SK-MEL-5 (cell line): ENCODE data around the gene CD37. TPM values are rescaled to one million over a fixed set of nuclear protein-coding genes. Genes with fewer than 3 reads are reported as not detected.
A peak's percentile ranks its signal among the peaks of the same experiment; 100 is the strongest.
"Not testable (repeated sequence)": the region's sequence is repeated elsewhere in the genome, so short reads cannot be mapped to it uniquely, and the experiment has no call there.

Source experiments
- DNase-seq: peaks from one replicate; pipeline ENCODE4 v3.0.0-alpha.2; 2016; ENCODE audit warnings: low read depth, low spot score
- in situ Hi-C: cut with HindIII; loops from 2 replicates; pipeline ENCODE4 v1.10.0; 2016; ENCODE audit warnings: low sequenced_read_pairs, high pct_unique_total_duplicates, low pct_unique_long_range_greater_than_20kb
- polyA plus RNA-seq, 2 experiments: library from polyadenylated mRNA; depleted of rRNA; stranded (reverse); fragments of >200 nt; gene quantifications; 2 replicates each; pipeline ENCODE4 v1.2.3, GENCODE V29; 2015
- total RNA-seq: library from RNA; depleted of rRNA; stranded (reverse); fragments of >200 nt; shearing (Covaris generic); gene quantifications from 2 replicates; pipeline ENCODE4 v1.2.3, GENCODE V29; 2014; rRNA removed

The CD37 gene, protein sequence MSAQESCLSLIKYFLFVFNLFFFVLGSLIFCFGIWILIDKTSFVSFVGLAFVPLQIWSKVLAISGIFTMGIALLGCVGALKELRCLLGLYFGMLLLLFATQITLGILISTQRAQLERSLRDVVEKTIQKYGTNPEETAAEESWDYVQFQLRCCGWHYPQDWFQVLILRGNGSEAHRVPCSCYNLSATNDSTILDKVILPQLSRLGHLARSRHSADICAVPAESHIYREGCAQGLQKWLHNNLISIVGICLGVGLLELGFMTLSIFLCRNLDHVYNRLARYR
- total RNA-seq: not detected in 2 replicates
- polyA plus RNA-seq (2015; cell fraction: cytosol; rRNA removed): not detected in 2 replicates
- polyA plus RNA-seq (2015; cell fraction: nucleus; rRNA removed): not detected in 2 replicates

DNA sequence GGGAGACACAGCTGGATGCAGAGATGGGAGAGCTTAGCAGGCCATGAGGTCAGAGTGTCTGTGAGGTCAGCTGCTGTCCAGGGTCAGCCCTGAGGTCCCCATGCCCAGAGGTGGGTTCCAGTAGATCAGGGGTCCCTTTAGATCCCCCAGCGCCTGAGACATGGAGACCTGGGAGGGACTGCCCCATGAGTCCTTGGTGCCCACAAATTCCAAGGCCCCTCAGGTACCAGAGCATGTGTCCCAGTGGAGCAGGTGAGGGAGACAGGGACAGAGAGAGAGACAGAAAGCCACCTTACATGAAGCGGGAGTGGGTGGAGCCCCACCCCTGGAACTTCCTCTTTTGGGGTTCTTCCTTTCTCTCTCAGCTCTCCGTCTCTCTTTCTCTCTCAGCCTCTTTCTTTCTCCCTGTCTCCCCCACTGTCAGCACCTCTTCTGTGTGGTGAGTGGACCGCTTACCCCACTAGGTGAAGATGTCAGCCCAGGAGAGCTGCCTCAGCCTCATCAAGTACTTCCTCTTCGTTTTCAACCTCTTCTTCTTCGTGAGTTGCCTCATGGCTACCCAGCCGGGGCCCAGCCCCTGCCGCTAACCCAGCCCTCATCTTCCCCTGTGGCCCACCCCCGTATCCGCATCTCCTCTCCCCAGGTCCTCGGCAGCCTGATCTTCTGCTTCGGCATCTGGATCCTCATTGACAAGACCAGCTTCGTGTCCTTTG is at the start of gene CD37:
CD37 (plus strand) TSS at position 336 of the 713 bp plus-strand sequence; CDS start at position 471, 135 bp downstream.
- in situ Hi-C loops: no loop called here
- DNase-seq: no peak

DNA sequence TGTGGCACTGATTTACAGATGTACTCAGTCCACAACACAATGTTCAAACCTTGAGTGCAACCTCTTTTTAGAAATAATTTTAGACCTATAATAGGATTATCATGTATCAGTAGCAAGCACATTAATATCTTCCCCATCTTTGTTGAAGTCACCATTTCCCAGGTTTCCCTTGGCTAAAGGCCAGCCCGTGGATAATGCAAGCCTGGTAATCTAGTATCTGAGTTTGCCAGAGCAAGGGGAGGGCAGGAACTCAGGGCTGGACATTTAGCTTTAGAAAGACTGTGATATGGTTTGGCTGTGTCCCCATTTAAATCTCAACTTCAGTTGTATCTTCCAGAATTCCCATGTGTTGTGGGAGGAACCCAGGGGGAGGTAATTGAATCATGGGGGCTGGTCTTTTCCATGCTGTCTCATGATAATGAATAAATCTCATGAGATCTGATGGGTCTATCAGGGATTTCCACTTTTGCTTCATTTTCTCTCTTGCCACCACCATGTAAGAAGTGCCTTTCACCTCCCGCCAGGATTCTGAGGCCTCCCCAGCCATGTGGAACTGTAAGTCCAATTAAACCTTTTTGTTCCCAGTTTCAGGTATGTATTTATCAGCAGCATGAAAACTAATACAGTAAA is 48.0 kb upstream of the CD37 start:
- no peak for DNase-seq
- in situ Hi-C loops: no loop called here

DNA sequence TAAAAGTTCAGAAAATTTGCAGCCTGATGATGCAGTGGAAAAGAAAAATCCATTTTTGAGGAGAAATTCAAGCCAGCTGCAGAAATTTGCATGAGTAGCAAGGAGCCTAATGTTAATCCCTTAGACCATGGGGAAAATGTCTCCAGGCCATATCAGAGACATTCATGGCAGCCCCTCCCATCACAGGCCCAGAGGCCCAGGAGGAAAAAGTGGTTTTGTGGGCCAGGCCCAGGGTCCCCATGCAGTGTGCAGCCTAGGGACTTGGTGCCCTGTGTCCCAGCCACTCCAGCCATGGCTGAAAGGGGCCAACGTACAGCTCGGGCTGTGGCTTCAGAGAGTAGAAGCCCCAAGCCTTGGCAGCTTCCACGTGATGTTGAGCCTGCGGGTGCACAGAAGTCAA is 47.0 kb upstream of the CD37 start:
- DNase-seq, in situ Hi-C loops: not testable (repeated sequence)

DNA sequence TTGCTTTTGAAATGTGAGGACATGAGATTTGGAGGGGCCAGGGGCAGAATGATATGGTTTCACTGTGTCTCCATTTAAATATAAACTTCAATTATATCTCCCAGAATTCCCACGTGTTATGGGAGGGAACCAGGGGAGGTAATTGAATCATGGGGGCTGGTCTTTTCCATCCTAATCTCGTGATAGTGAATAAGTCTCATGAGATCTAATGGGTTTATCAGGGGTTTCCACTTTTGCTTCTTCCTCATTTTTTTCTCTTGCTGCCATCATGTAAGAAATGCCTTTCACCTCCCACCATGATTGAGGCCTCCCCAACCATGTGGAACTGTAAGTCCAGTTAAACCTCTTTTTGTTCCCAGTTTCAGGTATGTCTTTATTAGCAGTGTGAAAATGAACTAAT is 45.9 kb upstream of the CD37 start:
- in situ Hi-C loops, DNase-seq: not testable (repeated sequence)

DNA sequence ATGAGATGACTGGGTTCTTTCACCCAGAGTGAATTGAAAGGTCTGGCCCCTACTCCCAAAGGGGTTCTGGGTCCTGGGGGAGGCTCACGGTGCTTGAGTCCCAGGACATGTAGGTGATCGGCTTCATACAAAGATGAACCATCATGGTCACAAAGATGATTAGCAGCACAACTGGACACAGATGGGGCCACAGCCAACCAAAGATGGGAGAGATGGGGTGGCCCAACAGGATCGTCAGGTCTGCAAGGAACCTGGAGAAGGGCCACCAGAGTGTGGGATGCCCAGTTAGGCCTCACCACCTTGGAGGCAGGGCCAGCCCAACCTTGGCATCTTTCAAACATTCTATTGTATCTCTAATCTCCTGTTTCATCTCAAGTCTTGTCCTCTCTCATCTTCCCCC is 44.7 kb upstream of the CD37 start:
- in situ Hi-C loops: no loop called here
- DNase-seq: no peak

DNA sequence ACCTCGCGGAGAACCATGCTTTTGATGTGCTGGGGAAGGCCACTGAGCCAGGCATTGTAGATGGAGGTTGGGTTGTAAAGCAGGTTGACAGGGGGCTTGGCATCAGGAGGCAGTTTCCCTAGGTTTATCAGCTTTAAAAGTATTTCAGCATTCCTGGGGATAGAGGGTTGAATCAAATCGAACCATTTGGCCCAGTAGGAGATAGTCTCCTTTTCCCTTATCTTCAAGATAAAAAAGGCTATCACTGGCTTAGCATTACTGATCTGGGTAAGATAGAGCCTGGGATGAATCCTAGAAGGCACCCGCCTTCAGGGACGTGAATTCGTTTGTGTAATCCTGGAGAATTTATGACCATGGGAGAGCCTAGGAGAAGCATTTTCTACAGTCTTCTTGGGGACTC is 40.8 kb upstream of the CD37 start:
- no peak for DNase-seq
- in situ Hi-C loops: no loop called here

DNA sequence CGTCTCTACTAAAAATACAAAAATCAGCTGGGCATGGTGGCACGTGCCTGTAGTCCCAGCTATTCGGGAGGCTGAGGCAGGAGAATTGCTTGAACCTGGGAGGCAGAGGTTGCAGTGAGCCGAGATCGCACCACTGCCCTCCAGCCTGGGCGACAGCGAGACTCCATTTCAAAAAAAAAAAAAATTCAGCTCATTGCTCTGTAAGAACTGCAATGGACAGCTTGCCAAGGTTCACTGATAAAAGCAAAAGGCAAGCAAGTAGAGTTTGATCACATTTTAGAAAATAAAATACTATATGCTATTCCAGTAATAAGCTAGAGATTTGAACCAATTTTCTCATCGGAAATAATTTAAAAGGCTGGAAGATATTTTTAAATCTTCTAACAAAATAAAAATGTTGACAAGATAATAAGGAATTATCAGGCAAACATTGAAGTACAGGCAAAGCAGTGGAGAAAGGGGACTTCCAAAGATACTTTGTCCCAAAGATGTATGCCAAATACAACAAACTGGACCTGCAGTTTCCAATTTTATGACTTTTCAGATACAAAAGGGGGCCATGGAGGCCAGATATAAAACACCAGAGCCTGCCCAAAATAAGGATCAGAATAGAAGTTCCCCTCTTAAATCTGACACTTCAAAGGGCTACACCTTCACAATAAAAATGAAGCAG is 39.9 kb upstream of the CD37 start:
- no peak for DNase-seq
- in situ Hi-C loops: no loop called here

DNA sequence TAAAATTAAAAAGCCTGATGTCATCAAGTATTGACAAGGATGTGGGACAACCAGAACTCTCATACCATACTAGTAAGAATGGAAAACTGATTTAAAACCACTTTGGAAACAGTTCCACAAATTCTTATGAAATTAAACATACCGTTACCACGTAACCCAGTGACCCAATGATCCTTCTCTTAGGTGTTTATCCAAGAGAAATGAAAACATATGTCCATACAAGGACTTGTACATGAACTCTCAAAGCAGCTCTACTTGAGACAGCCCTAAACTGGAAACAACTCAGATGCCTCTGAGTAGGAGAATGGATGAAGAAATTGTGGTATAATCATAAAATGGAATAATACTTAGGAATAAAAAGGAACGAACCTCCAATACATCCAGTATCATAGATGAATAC is 37.8 kb upstream of the CD37 start:
- in situ Hi-C loops: no loop called here
- DNase-seq: no peak

DNA sequence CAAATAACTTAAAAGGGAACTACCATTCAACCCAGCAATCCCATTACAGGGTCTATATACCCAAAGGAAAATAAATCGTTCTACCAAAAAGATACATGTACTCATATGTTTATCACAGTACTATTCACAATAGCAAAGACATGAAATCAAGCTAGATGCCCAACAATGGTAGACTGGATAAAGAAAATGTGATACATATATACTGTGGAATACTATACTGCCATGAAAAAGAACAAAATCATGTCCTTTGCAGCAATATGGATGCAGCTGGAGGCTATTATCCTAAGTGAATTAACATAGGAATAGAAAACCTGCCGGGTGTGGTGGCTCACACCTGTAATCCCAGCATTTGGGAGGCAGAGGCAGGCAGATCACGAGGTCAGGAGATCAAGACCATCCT is 36.6 kb upstream of the CD37 start:
- in situ Hi-C loops, DNase-seq: not testable (repeated sequence)

DNA sequence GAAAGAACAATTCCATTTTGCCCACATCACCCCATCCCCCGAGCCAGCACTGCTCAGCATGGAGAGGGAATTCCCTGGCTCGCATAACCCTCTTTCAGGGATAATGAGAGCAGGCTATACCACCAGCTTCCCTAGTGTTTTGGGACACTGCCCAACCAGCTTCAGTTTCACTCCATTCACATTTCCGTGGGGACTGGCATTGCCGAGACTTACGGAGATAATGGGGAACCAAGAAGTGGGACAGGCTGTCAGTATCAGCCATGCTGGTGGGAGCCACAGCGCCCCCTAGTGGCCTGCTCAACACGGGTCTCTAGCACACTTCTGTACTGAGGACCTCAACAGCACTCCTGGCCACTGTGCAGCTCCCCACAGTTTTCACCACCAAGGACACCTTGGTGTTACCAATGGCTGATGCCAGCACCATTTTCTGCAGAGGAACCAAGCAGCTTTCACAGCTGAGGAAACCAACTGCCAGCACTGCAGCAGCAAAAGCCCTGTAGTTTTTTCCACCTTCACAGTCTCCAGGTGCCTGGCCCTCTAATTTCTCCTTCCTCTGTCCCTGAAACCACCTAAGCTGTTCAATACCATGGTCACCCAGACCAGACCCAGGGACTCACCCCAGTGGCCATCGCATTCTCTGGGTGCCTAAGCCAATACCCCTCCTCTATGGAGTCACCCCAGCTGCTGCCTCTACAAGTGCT is 33.9 kb upstream of the CD37 start:
- peak; percentile 79 for DNase-seq
- in situ Hi-C loops: no loop called here

DNA sequence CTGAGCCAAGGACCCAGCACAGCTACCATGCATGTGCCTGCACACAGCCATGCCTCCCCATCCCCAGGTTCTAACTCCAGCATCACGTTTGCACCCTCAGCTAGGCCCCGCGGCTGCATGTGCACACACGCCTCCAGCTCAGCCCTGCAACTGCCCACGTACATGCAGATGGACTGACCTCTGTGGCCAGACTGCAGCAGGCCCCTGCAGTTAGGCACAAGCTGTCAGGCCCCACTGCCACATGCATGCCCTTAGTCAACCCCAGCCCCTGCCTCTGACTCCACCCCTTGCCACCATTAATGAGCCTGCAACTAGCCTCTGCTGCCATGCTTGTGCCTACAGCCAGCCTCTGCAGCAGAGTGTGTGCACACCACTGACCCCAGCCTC is 33.3 kb upstream of the CD37 start:
- in situ Hi-C loops: no loop called here
- DNase-seq: no peak

DNA sequence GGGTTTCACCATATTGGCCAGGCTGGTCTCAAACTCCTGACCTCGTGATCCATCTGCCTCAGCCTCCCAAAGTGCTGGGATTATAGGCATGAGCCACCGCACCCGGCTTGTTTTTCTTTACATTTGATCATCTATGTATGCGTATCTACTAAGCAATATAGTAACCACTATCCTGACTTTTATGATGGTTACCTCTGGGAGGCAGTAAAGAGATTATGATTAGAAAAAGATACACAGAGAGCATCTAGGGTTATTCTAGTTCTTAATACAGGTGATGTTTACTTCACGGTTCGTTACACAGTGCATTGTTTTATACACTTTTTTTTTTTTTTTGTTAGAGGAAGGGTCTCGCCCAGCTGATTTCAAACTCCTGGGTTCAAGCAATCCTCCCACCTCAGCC is 28.5 kb upstream of the CD37 start:
- in situ Hi-C loops: not testable (repeated sequence)
- peak; percentile 30 for DNase-seq

DNA sequence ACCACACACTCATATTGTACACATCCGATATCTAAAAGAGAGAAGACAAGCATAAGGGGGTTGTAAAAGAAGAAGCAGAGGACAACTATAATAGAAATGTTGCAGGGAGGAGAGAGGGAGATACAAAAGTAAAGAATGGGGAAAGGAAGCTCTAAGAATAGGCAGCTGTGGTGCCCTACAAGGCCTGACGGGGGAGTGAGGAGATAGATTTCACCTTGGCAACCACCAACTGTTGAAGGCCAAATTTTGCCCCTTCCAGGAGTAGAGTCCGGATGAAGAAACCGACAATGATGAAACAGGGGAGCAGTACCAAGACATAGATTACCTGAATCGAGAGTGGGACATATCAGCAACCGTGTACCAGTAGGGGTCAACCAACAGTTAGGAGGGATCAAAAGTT is 26.1 kb upstream of the CD37 start:
- no peak for DNase-seq
- in situ Hi-C loops: no loop called here

DNA sequence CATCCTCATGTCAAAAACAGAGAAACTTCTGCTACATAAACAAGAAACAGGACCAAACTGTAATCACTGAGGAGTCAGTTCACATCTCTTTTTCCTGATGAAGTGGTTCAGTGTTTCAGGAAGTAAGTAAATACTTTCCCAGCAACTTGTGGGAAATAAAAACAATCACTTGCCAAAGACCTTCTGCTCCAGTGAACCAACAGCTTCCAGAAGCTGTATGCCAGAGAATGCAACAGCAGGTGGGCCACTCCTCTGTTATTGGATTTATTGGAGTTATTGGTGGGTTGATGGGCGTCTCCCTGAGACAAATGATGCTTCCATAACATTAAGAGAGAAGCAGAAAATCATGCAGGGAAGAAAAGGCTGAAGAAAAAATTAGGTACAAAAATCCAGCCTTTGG is 20.1 kb upstream of the CD37 start:
- in situ Hi-C loops: no loop called here

DNA sequence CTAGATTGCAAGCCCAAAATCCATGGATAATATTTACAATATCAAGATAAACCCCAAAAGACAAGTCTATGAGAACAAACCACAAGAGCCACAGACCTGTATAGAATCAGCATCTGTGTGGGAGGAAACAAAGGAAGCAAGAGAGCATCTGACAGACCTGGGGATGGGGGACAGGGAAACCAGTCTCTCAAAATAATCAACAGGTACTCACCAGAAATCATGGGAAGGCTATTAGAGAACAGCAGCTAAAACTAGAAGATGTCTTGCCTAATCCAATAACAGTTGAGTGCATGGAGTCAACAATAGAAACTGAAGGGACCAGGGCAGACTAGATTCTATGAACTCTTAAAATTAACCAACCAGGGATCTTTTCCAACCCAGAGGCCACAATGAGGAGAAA is 18.9 kb upstream of the CD37 start:
- no peak for DNase-seq
- in situ Hi-C loops: no loop called here

More for the DNA sequence above, 20.1 kb upstream of the CD37 start:
- no peak for DNase-seq

DNA sequence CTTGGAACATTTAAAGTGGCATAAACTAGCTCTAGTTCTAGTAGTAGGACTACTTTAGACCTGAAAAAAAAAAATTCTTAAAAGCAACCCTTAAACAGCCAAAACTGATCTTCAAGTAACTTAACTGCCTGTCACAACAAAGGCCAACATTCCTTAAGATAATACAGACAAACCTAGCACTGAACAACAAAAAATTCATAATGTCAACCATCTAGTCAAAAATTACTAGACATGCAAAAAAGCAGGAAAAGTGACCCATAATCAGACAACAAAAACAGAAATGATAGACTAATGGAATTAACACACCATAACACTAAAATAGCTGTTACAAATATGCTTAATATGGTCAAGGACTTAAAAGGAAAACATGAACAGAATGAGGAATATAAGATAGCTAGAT is 16.9 kb upstream of the CD37 start:
- DNase-seq: no peak
- in situ Hi-C loops: no loop called here

DNA sequence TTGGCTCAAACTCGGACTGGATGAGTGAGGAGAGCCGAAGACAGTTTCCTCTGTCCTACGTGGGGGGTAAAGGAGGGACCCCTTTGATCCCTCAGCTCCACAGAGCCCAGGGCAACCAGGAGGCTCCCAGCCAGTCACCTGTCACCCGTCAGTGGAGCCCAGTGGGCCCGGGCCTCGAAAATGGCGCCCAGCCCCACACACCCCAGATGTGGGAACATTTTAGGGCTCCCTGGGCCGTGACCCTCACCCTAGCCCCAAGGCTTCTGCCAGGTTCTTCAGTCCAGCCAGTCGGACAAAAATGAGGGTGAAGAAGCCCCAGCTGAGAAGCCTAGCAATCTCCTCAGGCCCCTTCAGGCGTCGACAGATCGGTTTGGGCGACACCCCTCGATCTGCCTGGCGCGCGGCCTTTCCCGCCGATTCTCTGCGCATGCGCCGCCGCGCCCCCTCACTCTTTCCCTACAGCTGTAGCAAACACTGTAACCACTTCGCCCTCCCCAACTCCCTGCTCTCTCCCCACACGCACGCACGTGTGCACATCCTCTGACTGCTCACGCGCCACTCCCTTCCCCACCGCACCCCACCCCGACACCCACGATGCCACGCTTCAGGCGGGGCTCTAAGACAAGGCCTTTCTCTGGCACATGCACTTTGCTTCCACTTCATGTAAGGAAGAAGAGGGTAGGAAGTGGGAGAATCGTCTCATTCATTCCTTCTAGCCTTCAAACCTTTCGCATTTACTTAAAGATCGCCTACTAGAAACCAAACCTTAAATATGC is 10.2 kb upstream of the CD37 start, which contains the start of gene SLC6A16:
SLC6A16 (minus strand) TSS at position 391 of the 776 bp plus-strand sequence. CDS start 13,844 bp downstream, outside the sequence.
- in situ Hi-C loops: no loop called here
- DNase-seq: no peak
